HEK293T (cell line): Measurements from ENCODE around the gene AP5Z1.

ENCODE experiments used
- ARNT ChIP-seq: fragments of 450-650 bp; IDR thresholded peaks from 2 replicates; pipeline ENCODE4 v1.6.1; 2017; ENCODE audit warnings: mild to moderate bottlenecking
- BHLHE40 ChIP-seq: fragments of 450-650 bp; IDR thresholded peaks from 2 replicates; pipeline ENCODE4 v1.6.1; 2016; ENCODE audit warnings: mild to moderate bottlenecking, moderate library complexity, borderline replicate concordance
- ELF4 ChIP-seq: fragments of 450-650 bp; IDR thresholded peaks from 2 replicates; pipeline ENCODE4 v1.6.1; 2017; ENCODE audit warnings: antibody characterized with exemption
- FOXM1 ChIP-seq: fragments of 450-650 bp; IDR thresholded peaks from 2 replicates; pipeline ENCODE4 v1.6.1; 2017; ENCODE audit warnings: mild to moderate bottlenecking, borderline replicate concordance
- L3MBTL2 ChIP-seq: fragments of 450-650 bp; conservative IDR thresholded peaks from 2 replicates; pipeline ENCODE4 v1.6.1; 2016; ENCODE audit warnings: mild to moderate bottlenecking
- LEF1 ChIP-seq: fragments of 450-650 bp; IDR thresholded peaks from 2 replicates; pipeline ENCODE4 v1.6.1; 2017; ENCODE audit warnings: mild to moderate bottlenecking, borderline replicate concordance
- NFRKB ChIP-seq: fragments of 450-650 bp; IDR thresholded peaks from 2 replicates; pipeline ENCODE4 v1.6.1; 2016; ENCODE audit warnings: mild to moderate bottlenecking, moderate library complexity
- SP1 ChIP-seq: fragments of 450-650 bp; IDR thresholded peaks from 2 replicates; pipeline ENCODE4 v1.6.1; 2017
- SUZ12 ChIP-seq: fragments of 450-650 bp; IDR thresholded peaks from 2 replicates; pipeline ENCODE4 v1.6.1; 2016; ENCODE audit warnings: mild to moderate bottlenecking
- TARDBP ChIP-seq: fragments of 450-650 bp; IDR thresholded peaks from 2 replicates; pipeline ENCODE4 v1.6.1; 2016
- ZNF384 ChIP-seq: fragments of 450-650 bp; IDR thresholded peaks from 2 replicates; pipeline ENCODE4 v1.6.1; 2016
- TF ChIP-seq, protein P1 (sequence below): fragments of 450-650 bp; IDR thresholded peaks from 2 replicates; pipeline ENCODE4 v1.6.1; 2016

DNA sequence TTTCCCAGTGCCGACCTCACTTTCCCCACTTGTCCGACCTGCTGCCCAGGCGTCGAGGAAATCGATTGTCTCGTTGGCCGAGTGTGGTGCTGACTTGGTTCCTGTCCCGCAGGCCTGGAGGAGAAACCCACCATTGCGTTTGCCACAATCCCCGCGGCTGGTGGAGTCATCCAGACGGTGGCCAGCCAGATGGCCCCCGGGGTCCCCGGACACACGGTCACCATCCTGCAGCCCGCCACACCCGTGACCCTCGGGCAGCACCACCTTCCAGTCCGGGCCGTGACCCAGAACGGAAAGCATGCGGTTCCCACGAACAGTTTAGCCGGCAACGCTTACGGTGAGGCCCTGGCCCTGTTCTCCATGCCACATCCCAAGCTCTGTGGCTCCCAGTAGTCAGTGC, 14.5 kb upstream of the AP5Z1 start:
- TF ChIP-seq TARDBP (no peak), FOXM1 (no peak), SP1 (no peak), L3MBTL2 (no peak), BHLHE40 (no peak), ZNF384 (no peak), SUZ12 (no peak), ELF4 (no peak), LEF1 (no peak), ARNT (no peak), NFRKB (no peak)
- TF ChIP-seq, protein P1, sequence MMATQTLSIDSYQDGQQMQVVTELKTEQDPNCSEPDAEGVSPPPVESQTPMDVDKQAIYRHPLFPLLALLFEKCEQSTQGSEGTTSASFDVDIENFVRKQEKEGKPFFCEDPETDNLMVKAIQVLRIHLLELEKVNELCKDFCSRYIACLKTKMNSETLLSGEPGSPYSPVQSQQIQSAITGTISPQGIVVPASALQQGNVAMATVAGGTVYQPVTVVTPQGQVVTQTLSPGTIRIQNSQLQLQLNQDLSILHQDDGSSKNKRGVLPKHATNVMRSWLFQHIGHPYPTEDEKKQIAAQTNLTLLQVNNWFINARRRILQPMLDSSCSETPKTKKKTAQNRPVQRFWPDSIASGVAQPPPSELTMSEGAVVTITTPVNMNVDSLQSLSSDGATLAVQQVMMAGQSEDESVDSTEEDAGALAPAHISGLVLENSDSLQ = no peak
